Mesothelial cell of epicardium (in vitro differentiated cells): ENCODE data around the gene OR51G2. TPM values are rescaled to one million over a fixed set of nuclear protein-coding genes. Genes with fewer than 3 reads are reported as not detected.

Experiments used
- DNase-seq, 2 experiments: peaks; one replicate each; pipeline ENCODE4 v3.0.0; 2021; ENCODE audit warnings: low spot score in 2 of 2; ENCODE audit not compliant: unreplicated experiment in 2 of 2
- H3K27ac Mint-ChIP-seq: 2 replicates; pipeline ENCODE4 v1.8.0; 2021; ENCODE audit warnings: mixed read lengths
- H3K27me3 Mint-ChIP-seq: 2 replicates; pipeline ENCODE4 v1.8.0; 2021; ENCODE audit warnings: low read depth, mixed read lengths
- H3K36me3 Mint-ChIP-seq: 2 replicates; pipeline ENCODE4 v1.8.0; 2021; ENCODE audit warnings: mixed read lengths
- H3K4me1 Mint-ChIP-seq: 2 replicates; pipeline ENCODE4 v1.8.0; 2021; ENCODE audit warnings: mixed read lengths
- H3K4me3 Mint-ChIP-seq: 2 replicates; pipeline ENCODE4 v1.8.0; 2021; ENCODE audit warnings: mild to moderate bottlenecking, moderate library complexity, mixed read lengths
- H3K9me3 Mint-ChIP-seq: 2 replicates; pipeline ENCODE4 v1.8.0; 2021; ENCODE audit warnings: mixed read lengths
- CTCF ChIP-seq: fragments of 200-600 bp; sonication (generic); IDR thresholded peaks from one replicate; pipeline ENCODE4 v1.5.0; 2021; ENCODE audit warnings: antibody characterized with exemption; ENCODE audit not compliant: unreplicated experiment
- total RNA-seq: library from RNA; stranded (reverse); gene quantifications from 3 replicates; pipeline ENCODE4 v1.2.1, GENCODE V29; 2021

OR51G2 gene
- total RNA-seq, 1 donor from 2014 or later: not detected

DNA sequence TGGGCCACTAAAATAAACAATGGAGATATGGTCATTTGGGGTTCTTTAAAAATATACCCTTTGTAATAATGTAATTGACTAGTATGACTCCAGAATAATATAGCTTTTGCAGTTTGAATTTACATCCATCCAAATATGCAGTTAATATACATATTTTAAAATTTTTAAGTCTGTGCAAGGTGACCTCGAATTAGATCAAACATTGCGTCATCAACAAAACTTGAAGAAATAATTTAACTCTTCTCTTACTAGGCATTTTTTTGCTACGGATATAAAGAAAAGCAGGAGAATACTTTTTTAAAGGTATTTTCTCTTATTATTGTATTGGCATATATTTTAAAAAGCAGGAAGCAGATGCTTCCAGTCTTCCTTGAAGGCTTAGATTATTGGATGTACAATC is 17.6 kb upstream of the OR51G2 start:
- TF ChIP-seq CTCF: no peak
- Mint-ChIP-seq H3K27me3 (peaks cover 13% of the 10 kb centered on the region), H3K9me3 (no peaks in the 10 kb centered on the region), H3K4me3 (no peak overlapping the region), H3K27ac (no peak overlapping the region), H3K4me1 (no peaks in the 10 kb centered on the region), H3K36me3 (no peaks in the 10 kb centered on the region)
- no peak for DNase-seq

DNA sequence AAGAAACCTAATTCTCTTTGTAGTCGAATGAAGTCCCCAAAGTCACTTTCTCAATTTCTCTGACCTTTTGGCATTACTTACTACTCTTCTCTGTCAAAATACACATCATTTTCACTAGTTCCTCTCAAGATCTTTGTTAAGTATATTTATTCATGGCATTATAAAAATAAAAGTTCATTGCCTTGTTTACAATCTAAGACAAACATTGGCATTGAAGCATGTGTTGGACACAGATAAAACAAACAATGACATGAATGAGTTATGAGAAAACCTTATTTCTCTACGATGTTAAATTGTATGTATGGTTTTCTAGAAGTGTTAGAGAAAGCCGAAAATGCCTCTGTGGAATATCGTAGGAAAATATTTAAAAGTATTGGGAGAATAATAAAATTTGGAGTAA is 13.6 kb upstream of the OR51G2 start:
- no peaks in the 10 kb centered on the region for H3K4me1 Mint-ChIP-seq
- H3K9me3 Mint-ChIP-seq: no peaks in the 10 kb centered on the region
- no peak for DNase-seq
- peaks cover 6% of the 10 kb centered on the region for H3K27me3 Mint-ChIP-seq
- no peaks in the 10 kb centered on the region for H3K36me3 Mint-ChIP-seq
- no peak overlapping the region for H3K4me3 Mint-ChIP-seq
- no peak overlapping the region for H3K27ac Mint-ChIP-seq
- TF ChIP-seq CTCF: no peak

- H3K4me3 Mint-ChIP-seq: no peak overlapping the region
- no peak for TF ChIP-seq CTCF
- H3K4me1 Mint-ChIP-seq: no peaks in the 10 kb centered on the region
- H3K36me3 Mint-ChIP-seq: no peaks in the 10 kb centered on the region
- DNase-seq: no peak
- H3K9me3 Mint-ChIP-seq: no peaks in the 10 kb centered on the region
- no peak overlapping the region for H3K27ac Mint-ChIP-seq
- peaks cover 28% of the 10 kb centered on the region for H3K27me3 Mint-ChIP-seq
These were observed 7.5 kb upstream of the OR51G2 start for GRCh38 chr11:4926608-4927007.

DNA sequence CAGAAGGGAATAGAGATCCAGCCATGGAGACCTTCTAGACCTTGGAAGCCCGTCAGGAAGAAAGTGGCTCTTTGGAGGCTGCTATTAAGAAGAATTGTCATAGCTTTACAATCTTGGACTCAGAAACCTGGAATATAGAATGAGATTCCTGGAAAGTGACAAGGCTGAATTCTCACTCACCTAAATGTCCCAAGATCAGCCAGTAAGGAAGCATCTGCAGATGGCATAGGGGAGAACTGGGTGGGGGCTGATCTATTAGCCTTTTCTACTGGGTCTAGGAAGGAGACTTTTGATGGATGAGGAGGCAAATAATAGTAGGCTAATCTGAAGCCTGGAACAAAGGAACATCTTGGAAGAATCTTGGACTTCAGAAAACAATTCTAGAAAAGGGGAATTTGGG is 5.1 kb upstream of the OR51G2 start, which contains the start of gene OR51G1:
Gene OR51G1, minus strand, starts transcription at position 101 of the 400 bp plus-strand sequence. Its CDS starts 0 bp downstream, at position 101.
- Mint-ChIP-seq H3K27ac (no peak within 1 kb of the TSS), H3K4me1 (no peaks in the 10 kb centered on the region), H3K4me3 (no peak within 1 kb of the TSS), H3K36me3 (no peaks in the 10 kb centered on the region), H3K9me3 (no peaks in the 10 kb centered on the region), H3K27me3 (peaks cover 29% of the 10 kb centered on the region)
- no peak for TF ChIP-seq CTCF
- DNase-seq: no peak

GRCh38 chr11:4922304-4922703 is 3.2 kb upstream of the OR51G2 start:
- no peak for TF ChIP-seq CTCF
- Mint-ChIP-seq H3K36me3 (no peaks in the 10 kb centered on the region), H3K27me3 (peaks cover 29% of the 10 kb centered on the region), H3K4me1 (no peaks in the 10 kb centered on the region), H3K4me3 (no peak overlapping the region), H3K27ac (no peak overlapping the region), H3K9me3 (no peaks in the 10 kb centered on the region)
- DNase-seq: no peak

- Mint-ChIP-seq H3K27ac (no peak overlapping the region), H3K4me3 (no peak overlapping the region), H3K36me3 (no peaks in the 10 kb centered on the region), H3K27me3 (peaks cover 26% of the 10 kb centered on the region), H3K4me1 (no peaks in the 10 kb centered on the region), H3K9me3 (no peaks in the 10 kb centered on the region)
- no peak for TF ChIP-seq CTCF
- DNase-seq: no peak
These were observed 2.6 kb upstream of the OR51G2 start for GRCh38 chr11:4921796-4922195.
